Testis (tissue), 2 donors: ENCODE results near the gene AFM.

ENCODE experiments used
- CTCF ChIP-seq, 3 experiments: fragments of 450-650 bp in 2 of 3; fragments of 200-600 bp in 1 of 3; sonication (generic) in 1 of 3; IDR thresholded peaks; one replicate each; pipeline ENCODE4 v1.5.1; 2016 to 2019; ENCODE audit warnings: antibody characterized with exemption in 3 of 3, mild to moderate bottlenecking in 2 of 3, moderate library complexity in 1 of 3
- POLR2A ChIP-seq: fragments of 450-650 bp; IDR thresholded peaks from one replicate; pipeline ENCODE4 v1.6.1; 2017; ENCODE audit warnings: antibody characterized with exemption, mild to moderate bottlenecking, moderate library complexity

DNA sequence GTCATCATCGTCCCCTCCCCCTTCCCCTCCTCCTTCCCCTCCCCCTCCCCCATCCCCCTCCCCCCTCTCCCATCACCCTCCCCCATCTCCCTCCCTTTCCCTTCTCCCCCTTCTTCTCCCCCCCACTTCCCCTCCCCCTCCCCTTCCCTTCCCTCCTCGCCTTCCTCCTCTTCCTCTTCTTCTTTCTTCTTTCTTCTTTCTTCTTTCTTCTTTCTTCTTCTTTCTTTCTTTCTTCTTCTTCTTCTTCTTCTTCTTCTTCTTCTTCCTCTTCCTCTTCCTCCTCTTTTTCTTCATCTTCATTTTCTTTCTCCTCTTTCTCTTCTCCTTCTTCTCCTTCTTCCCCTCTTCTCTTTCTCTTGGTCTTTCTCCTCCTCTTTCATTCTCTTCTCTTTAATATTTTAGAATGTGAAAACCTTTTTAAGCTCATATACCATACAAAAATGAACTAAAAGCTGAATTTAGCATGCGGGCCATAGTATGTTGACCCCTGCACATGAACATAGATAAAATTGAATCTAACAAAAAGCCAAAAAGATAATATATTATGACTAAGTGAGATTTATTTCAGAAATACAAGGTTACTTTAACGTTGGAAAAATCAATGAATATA, 20.5 kb upstream of the AFM start:
- TF ChIP-seq CTCF (IDR thresholded peaks at IDR 0.05) = no peak
- no peak for TF ChIP-seq POLR2A
